Islet of Langerhans (tissue), 1 donor: ENCODE measurements around the gene DCDC1.
"Not testable (repeated sequence)": the region's sequence is repeated elsewhere in the genome, so short reads cannot be mapped to it uniquely, and the experiment has no call there.

ENCODE experiments used
- FAIRE-seq: peaks from one replicate; lab custom pipeline; 2011; peaks lifted over from hg19 to GRCh38; lab: Jason Lieb, UNC

DCDC1 gene

DNA sequence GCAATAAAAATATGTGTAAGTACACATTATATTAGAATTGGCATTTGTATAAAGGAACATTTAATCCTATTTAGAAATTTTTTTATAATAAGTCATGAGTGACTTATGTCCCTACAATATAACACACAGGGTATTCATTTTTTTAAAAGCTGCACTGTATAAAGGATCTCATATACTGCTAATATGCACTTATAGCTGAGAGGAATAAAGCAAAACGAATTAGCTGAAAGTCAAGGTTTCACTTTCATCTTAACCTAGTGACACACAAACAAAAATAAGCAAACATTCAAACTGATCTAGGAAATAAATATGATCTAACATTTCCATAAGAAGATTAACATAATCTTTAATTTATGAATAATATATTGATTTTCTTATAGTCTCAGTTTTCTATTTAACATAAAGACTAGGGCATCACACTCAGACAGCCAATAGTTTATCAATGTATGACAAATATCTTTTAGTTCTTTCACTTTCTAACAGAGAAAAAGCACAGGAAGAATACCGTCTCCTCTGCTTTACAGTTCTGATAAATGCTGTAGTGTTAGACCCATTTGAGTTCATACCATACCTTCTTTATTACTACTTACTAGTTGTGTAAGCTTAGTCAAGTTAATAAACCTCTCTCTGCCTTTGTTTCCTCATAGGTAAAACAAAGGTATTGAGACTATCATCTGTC is 42.9 kb downstream of the DCDC1 start:
- FAIRE-seq, result peak; percentile 38

- FAIRE-seq, result no peak
Observed at GRCh38 chr11:31325160-31325559, 44.4 kb downstream of the DCDC1 start.

GRCh38 chr11:31323145-31323544 is 46.4 kb downstream of the DCDC1 start:
- no peak for FAIRE-seq

DNA sequence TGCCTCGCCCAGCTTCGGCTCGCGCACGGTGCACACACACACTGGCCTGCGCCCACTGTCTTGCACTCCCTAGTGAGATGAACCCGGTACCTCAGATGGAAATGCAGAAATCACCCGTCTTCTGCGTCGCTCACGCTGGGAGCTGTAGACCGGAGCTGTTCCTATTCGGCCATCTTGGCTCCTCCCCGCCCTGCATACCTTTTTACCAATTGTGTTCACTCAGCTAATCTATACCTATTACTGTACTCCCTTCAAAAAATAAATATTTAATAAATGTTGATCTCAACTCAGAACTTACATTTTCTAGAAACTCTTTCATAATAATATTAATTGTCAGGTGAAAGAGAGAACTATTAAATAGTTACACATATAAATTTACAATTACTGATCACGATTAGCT is 48.0 kb downstream of the DCDC1 start:
- not testable (repeated sequence) for FAIRE-seq

DNA sequence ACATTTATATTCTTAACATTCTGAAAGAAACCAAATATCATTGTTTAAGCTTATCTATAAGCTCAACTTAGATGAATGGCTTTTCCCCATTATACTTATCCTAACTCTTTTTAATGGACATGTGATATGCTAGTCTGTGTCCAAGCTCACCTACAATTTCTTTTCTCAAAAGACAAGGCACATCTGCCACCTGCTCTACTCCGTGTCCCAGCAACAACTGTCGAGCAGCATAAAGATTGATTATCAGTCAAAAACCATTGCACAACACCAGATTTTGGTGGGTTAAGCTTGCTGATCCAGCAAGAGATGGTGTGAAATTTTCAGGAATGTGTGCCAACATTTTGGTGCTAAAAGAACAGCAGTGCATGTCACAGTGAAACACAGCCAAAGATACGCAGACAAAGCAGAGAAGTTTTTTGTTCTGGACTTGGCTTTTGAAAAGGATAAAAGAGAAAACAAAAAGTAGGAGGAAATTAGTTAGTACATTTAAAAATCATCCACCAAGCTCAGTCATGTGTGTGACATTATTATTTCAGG is 65.8 kb downstream of the DCDC1 start:
- peak; percentile 78 for FAIRE-seq

DNA sequence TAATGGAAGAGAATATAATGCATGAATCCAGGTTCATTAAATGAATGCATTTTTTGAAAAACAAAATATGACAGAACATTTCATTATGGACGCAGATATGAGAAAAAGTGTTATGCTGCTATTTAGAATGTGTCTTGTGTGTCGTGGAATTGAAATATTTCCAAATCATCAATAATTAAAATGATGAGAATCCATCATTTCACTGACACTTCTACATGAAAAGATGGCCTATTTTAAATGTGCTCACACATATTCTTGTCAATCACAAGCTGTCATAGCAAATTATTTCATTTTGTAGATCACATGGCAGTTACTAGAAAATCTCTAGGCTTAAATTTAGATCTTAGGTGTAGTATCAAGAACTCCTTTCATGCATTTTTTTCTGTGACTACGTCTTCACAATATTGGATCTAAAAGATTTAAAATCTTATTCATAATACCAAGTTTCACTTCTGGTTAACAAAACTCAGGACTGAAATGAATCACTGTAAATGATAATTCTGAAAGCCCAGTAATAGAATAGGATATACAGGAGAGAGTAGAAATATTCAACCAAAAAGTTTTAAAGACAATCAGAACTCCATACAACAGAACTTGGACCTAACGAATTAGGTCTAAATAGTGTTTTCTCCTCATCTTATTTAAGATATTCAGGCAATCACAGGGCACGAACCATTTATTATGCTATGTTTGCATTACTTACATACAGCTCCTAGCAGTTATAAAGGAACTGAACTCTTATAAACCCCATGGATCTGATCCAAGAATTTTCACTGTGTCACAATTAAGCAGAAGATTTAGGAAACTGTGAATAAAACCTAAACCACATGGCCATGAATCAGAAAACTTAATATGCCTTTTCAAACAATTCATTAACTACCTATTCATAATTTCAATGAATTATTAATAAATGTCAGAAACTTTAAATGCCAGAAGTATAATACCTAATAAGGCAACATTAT is 67.7 kb downstream of the DCDC1 start:
- FAIRE-seq, result no peak

GRCh38 chr11:31295308-31295707 is 74.2 kb downstream of the DCDC1 start:
- FAIRE-seq, result no peak

- not testable (repeated sequence) for FAIRE-seq
Observed at GRCh38 chr11:31273527-31273926, 96.0 kb downstream of the DCDC1 start.

- no peak for FAIRE-seq
Observed at GRCh38 chr11:31267720-31268119, 101.8 kb downstream of the DCDC1 start.

- no peak for FAIRE-seq
Observed at GRCh38 chr11:31264834-31265233, 104.7 kb downstream of the DCDC1 start.

DNA sequence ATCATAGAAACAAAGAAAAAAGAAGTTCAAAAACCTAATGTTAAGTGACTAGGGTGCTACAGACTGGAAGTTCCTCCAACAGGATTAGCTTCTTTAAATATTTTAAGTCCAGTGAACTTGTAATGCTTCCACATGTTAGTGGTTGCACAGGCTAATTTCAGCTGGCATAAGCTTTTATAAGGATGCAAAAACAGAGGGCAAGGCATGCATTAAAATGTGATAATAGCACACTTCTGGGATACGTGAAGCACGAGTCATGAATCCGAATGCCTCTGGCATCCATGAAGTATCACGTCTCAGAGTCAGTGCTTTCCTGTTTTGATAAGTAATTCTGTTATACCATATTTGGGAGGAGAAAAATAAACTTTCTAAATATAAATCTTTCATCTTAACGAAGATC is 106.8 kb downstream of the DCDC1 start:
- FAIRE-seq, result no peak

- FAIRE-seq, result no peak
Observed at GRCh38 chr11:31259797-31260196, 109.7 kb downstream of the DCDC1 start.

GRCh38 chr11:31254415-31254814 is 115.1 kb downstream of the DCDC1 start:
- no peak for FAIRE-seq

DNA sequence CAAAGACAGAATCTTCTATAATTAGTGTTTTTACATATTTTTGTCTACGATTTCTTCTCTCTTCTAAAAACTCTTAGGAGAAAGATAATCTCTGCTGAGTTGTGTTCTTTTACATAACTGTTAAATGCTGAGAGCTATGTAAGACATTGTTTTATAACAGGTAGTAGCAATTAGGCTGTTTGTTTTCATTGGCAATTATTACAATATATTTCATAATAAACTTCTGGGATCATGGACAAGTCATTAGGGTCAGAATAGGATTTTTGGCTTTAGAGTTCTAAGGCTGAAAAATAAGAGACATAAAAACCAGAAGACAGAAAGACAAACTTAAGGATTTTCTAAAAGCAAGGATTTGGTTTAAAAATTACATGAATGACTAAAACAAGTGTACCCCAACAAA is 120.8 kb downstream of the DCDC1 start:
- FAIRE-seq, result no peak

DNA sequence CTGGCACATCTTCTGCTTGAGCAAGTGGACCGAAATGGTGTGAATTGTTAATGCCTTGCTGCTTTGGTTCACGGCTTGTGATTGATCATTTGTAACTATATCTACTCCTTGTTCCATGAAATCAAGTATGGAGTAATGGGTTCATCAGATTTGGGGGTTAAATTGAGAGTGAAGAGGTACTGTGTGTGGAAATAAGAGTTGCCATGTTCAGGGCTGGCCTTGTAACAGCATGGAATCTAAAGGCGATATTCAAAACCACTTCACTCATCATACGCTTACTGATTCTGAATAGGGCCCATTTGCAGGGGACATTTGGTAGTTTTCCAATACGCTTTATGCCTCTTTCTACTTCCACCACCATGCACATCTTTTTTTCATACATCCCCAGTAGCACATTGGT is 122.2 kb downstream of the DCDC1 start:
- FAIRE-seq, result no peak

GRCh38 chr11:31246451-31247165 is 122.9 kb downstream of the DCDC1 start:
- FAIRE-seq, result no peak

DNA sequence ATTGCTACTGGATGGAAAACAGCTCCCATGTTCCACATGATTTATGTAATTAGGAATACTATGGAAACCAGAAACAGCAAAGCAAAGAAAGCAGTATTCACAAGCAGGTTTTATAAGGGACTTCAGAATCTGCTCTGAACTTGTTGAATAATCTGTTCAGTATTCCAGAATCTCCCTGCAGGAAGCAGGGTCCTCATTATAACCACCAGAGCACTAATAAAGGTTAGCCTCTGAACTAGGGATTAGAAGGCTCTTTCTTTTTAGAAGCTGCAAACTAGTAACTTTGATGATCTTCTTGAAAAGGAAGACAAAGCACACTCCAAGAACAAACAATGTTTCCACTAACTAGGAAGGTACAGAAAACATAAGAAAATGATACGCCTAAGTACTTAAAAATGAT is 125.8 kb downstream of the DCDC1 start:
- FAIRE-seq, result no peak

DNA sequence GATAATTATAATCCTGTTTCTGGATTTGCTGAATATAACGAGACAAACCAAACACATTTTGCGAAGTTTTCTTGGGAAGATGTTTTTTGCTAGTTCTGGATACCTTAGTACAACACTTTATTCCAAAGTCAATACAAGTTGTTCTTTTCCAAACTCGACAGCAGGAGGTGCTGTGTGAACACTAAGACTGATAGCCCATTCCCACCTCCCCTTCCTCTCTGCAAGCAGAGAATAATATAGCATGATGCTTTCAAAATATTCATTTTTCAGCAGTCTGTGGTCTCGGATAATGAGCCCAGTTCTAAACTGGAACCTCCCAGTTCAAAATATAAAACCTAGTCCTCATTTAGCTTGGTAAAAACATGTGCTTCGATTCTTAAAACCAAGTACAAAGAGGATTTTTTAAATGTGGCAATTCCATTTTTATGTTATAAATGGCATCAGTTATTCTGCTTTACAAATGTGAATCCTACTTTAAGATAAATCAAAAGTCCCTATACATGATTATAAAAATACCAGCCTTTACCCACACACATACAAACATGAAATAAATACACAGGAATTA is 129.1 kb downstream of the DCDC1 start:
- FAIRE-seq, result peak; percentile 62

GRCh38 chr11:31237819-31238760 is 131.4 kb downstream of the DCDC1 start:
- no peak for FAIRE-seq

- peak; percentile 99 for FAIRE-seq
Observed at GRCh38 chr11:31236143-31236542, 133.4 kb downstream of the DCDC1 start.

DNA sequence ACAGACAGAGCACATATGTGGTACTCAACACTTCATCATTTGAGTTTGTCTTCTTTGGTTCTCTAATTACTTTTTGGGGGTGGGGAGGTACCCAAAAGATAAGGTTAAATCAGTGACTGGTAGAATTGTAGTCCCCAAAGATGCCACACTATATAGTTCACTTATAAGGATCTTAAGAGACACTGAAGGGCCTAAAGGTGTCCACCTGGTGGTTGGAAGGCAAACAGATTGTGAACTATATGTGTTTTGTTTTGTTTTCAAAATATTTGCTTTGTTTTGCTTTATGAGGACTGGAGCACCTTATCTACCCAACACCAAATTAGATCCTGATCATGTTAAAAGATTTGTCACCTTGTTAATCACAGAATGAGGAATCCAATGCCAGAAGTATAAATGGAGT is 136.1 kb downstream of the DCDC1 start:
- no peak for FAIRE-seq
